HEK293 (cell line): ENCODE measurements around the gene COL7A1.

Experiments used
- MZF1 ChIP-seq: fragments of 450-650 bp; formaldehyde crosslinking; IDR thresholded peaks from 2 replicates; pipeline ENCODE4 v1.5.1; 2017; ENCODE audit warnings: missing biosample characterization, missing genetic modification characterization, borderline replicate concordance
- PBX3 ChIP-seq: sonication (generic); formaldehyde crosslinking; IDR thresholded peaks from 2 replicates; pipeline ENCODE4 v1.8.1; 2022; ENCODE audit warnings: mild to moderate bottlenecking, moderate library complexity, missing genetic modification reagents
- ZNF274 ChIP-seq, 2 experiments: fragments of 200-500 bp in 1 of 2; fragments of 450-650 bp in 1 of 2; sonication (Bioruptor generic) in 1 of 2; formaldehyde crosslinking in 1 of 2; IDR thresholded peaks; 2 replicates each; pipeline versions ENCODE4 v1.5.1 to v1.6.1; 2014 to 2016; ENCODE audit warnings: borderline replicate concordance in 1 of 2, inconsistent platforms in 1 of 2, low read length in 1 of 2, missing biosample characterization in 1 of 2, missing genetic modification characterization in 1 of 2
- ZNF311 ChIP-seq: fragments of 450-650 bp; formaldehyde crosslinking; IDR thresholded peaks from 2 replicates; pipeline ENCODE4 v1.5.1; 2017; ENCODE audit warnings: missing biosample characterization, missing genetic modification characterization, borderline replicate concordance
- ZNF404 ChIP-seq: fragments of 450-650 bp; formaldehyde crosslinking; IDR thresholded peaks from 2 replicates; pipeline ENCODE4 v1.5.1; 2017; ENCODE audit warnings: missing biosample characterization, missing genetic modification characterization
- TF ChIP-seq, protein P1 (sequence below): fragments of 450-650 bp; formaldehyde crosslinking; IDR thresholded peaks from 2 replicates; pipeline ENCODE4 v1.5.1; 2016; ENCODE audit warnings: missing biosample characterization, missing genetic modification characterization
- TF ChIP-seq, protein P2 (sequence below): fragments of 450-650 bp; formaldehyde crosslinking; IDR thresholded peaks from 2 replicates; pipeline ENCODE4 v1.5.1; 2016; ENCODE audit warnings: missing biosample characterization, missing genetic modification characterization

DNA sequence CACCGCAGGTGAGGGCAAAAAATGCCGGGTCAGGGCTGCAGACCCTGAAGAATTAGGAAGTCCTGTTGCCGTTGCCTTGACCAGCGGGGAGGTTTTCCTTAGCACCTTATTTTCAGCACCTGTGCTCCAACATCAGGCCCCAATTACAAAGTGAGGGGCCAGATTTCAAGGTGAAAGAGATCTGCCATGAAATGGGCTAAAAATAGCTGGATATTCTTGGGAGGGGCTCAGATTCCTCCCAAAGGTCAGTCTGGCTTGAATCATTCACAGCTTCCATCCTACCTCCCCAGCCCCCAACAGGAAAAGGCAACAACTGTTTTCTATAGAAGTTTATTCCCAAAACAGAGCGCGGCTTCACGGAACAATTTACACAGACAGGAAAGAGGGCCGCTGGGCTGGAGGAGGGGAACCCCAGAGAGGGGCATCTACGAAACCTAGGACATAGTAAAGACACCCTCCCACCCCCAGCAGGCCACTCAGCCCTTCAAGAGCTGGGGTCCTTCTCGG, 41.1 kb upstream of the COL7A1 start:
- TF ChIP-seq, protein P1, sequence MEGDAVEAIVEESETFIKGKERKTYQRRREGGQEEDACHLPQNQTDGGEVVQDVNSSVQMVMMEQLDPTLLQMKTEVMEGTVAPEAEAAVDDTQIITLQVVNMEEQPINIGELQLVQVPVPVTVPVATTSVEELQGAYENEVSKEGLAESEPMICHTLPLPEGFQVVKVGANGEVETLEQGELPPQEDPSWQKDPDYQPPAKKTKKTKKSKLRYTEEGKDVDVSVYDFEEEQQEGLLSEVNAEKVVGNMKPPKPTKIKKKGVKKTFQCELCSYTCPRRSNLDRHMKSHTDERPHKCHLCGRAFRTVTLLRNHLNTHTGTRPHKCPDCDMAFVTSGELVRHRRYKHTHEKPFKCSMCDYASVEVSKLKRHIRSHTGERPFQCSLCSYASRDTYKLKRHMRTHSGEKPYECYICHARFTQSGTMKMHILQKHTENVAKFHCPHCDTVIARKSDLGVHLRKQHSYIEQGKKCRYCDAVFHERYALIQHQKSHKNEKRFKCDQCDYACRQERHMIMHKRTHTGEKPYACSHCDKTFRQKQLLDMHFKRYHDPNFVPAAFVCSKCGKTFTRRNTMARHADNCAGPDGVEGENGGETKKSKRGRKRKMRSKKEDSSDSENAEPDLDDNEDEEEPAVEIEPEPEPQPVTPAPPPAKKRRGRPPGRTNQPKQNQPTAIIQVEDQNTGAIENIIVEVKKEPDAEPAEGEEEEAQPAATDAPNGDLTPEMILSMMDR (tag by site-specific recombination): no peak
- TF ChIP-seq PBX3 (CRISPR knock-in tag) (no peak), ZNF404 (no peak), ZNF311 (tag by site-specific recombination) (no peak), MZF1 (tag by site-specific recombination) (no peak), ZNF274 (IDR thresholded peaks at IDR 0.05; ENCODE audit: low read length) (no peak), ZNF274 (tag by site-specific recombination; IDR thresholded peaks at IDR 0.05; ENCODE audit: borderline replicate concordance) (no peak)
- TF ChIP-seq, protein P2, sequence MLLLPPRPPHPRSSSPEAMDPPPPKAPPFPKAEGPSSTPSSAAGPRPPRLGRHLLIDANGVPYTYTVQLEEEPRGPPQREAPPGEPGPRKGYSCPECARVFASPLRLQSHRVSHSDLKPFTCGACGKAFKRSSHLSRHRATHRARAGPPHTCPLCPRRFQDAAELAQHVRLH (tag by site-specific recombination): no peak
